ENCODE data around the gene HSD3B7.

GRCh38 chr16:30950516-30951065, 34.4 kb upstream of the HSD3B7 start:
- TF ChIP-seq POLR2A (IDR thresholded peaks at IDR 0.05), result no peak
- TF ChIP-seq CTCF (IDR thresholded peaks at IDR 0.05), result no peak
- TF ChIP-seq POLR2AphosphoS5 (IDR thresholded peaks at IDR 0.05; ENCODE audit: insufficient read depth in 1 of 2, low read depth in 1 of 2), result no peak
